CD4-positive, alpha-beta T cell (primary cell): ENCODE results near the gene VPS37D. TPM values are rescaled to one million over a fixed set of nuclear protein-coding genes. Genes with fewer than 3 reads are reported as not detected.
"Not testable (repeated sequence)": the region's sequence is repeated elsewhere in the genome, so short reads cannot be mapped to it uniquely, and the experiment has no call there.

ENCODE experiments used
- ATAC-seq: fragments of 200-7000 bp; cut with Tn5 transposase; one replicate; pipeline ENCODE4 v1.10.0; 2022; ENCODE audit warnings: mild to moderate bottlenecking; ENCODE audit not compliant: poor library complexity
- CTCF ChIA-PET: fragments of 350-600 bp; sonication (Branson Sonifier 250); formaldehyde crosslinking; loops from one replicate; lab custom pipeline; 2021; ENCODE audit warnings: antibody characterized with exemption, inconsistent platforms; lab: Charles Lee
- POLR2A ChIA-PET: fragments of 350-600 bp; sonication (Branson Sonifier 250); formaldehyde crosslinking; loops from one replicate; lab custom pipeline; 2021; ENCODE audit warnings: antibody characterized with exemption, inconsistent platforms; lab: Charles Lee
- DNase-seq, 14 experiments: peaks; one replicate each; pipeline ENCODE4 v3.0.0-alpha.2; 2013 to 2020; ENCODE audit warnings: mixed read lengths in 2 of 14
- H3K27ac ChIP-seq, 2 donors: one replicate each; pipeline versions ENCODE4 v1.5.1 to v1.7.0; 2013; ENCODE audit warnings: low read length in 2 of 2, low read depth in 1 of 2, mild to moderate bottlenecking in 1 of 2
- H3K27me3 ChIP-seq, 2 experiments: 1 replicate in 1 of 2; 2 replicates in 1 of 2; pipeline versions ENCODE4 v1.6.1 to v1.7.0; 2013; ENCODE audit warnings: low read length in 2 of 2, control low read depth in 1 of 2, mild to moderate bottlenecking in 1 of 2, moderate library complexity in 1 of 2; ENCODE audit not compliant: insufficient read depth in 2 of 2, control insufficient read depth in 1 of 2
- H3K36me3 ChIP-seq: one replicate; pipeline ENCODE4 v1.6.1; 2013; ENCODE audit warnings: low read length, control low read depth; ENCODE audit not compliant: insufficient read depth
- H3K4me1 ChIP-seq: one replicate; pipeline ENCODE4 v1.6.1; 2013; ENCODE audit warnings: low read length, control low read depth; ENCODE audit not compliant: insufficient read depth
- H3K4me3 ChIP-seq: one replicate; pipeline ENCODE4 v1.5.1; 2013; ENCODE audit warnings: mild to moderate bottlenecking, low read length, moderate library complexity
- H3K9me3 ChIP-seq, 2 experiments: 1 replicate in 1 of 2; 2 replicates in 1 of 2; pipeline versions ENCODE4 v1.6.1 to v1.7.0; 2013; ENCODE audit warnings: low read length in 2 of 2, mild to moderate bottlenecking in 2 of 2, control low read depth in 1 of 2, moderate library complexity in 1 of 2; ENCODE audit not compliant: control insufficient read depth in 1 of 2, insufficient read depth in 1 of 2
- H3K27ac Mint-ChIP-seq: one replicate; pipeline ENCODE4 v1.8.0; 2020; ENCODE audit warnings: mixed read lengths
- H3K27me3 Mint-ChIP-seq: one replicate; pipeline ENCODE4 v1.8.0; 2021; ENCODE audit warnings: mixed read lengths
- H3K36me3 Mint-ChIP-seq: one replicate; pipeline ENCODE4 v1.8.0; 2021; ENCODE audit warnings: low read depth, mixed read lengths
- H3K4me1 Mint-ChIP-seq: one replicate; pipeline ENCODE4 v1.8.0; 2021; ENCODE audit warnings: low read depth, mixed read lengths
- H3K4me3 Mint-ChIP-seq: one replicate; pipeline ENCODE4 v1.8.0; 2020; ENCODE audit warnings: mild to moderate bottlenecking, mixed read lengths
- H3K9me3 Mint-ChIP-seq: one replicate; pipeline ENCODE4 v1.8.0; 2020; ENCODE audit warnings: mixed read lengths
- CTCF ChIP-seq: fragments of 200-600 bp; IDR thresholded peaks from one replicate; pipeline ENCODE4 v1.8.0; 2022; ENCODE audit warnings: antibody characterized with exemption, mild to moderate bottlenecking
- intact Hi-C, 2 experiments: fragments of 100-400 bp; cut with DNase I in 1 of 2; cut with micrococcal nuclease in 1 of 2; formaldehyde crosslinking; loops; one replicate each; pipeline versions ENCODE4 v1.15.1 to v1.9.0; 2023 to 2025; cut with DNase I, micrococcal nuclease
- microRNA-seq: library from miRNA; unstranded; fragments of <30 nt; microRNA quantifications from one replicate; pipeline ENCODE4 v1.2.0, GENCODE V29; 2021; ENCODE audit warnings: borderline microRNAs expressed, borderline replicate concordance
- total RNA-seq, 174 experiments: library from RNA in 2 of 174; stranded (reverse) in 2 of 174; gene quantifications; one replicate each; pipeline ENCODE4 v1.2.3 and lab custom pipeline; 2021 to 2026

Gene VPS37D
- total RNA-seq, 2 experiments from 2014 or later: 0.81 to 0.96 TPM

- peak overlapping the region; percentile 49 for H3K27ac Mint-ChIP-seq
- peak overlapping the region; percentile 86 for H3K4me3 Mint-ChIP-seq
- H3K4me1 Mint-ChIP-seq: peaks cover 16% of the 10 kb centered on the region
- H3K36me3 Mint-ChIP-seq: no peaks in the 10 kb centered on the region
- Histone ChIP-seq H3K36me3 (no peaks in the 10 kb centered on the region), H3K27me3 (no peaks in the 10 kb centered on the region), H3K4me1 (peaks cover 44% of the 10 kb centered on the region), H3K9me3 (no peaks in the 10 kb centered on the region), H3K4me3 (peak overlapping the region; percentile 35), H3K27ac (no peak overlapping the region)
- ChIA-PET CTCF (interaction anchor here (2.3 kb wide), 1 partner anchor 15 kb away, joined by 13 read pairs; no protein-coding TSS in a partner anchor), POLR2A (interaction anchor here (1.0 to 1.3 kb wide), 2 partner anchors 19 to 163 kb away, joined by 6 to 14 read pairs; partner anchors contain the start of gene ABHD11)
- no peaks in the 10 kb centered on the region for H3K9me3 Mint-ChIP-seq
- intact Hi-C loops: loop anchor here (1.0 to 5.0 kb wide), 6 partner anchors 19 to 892 kb away; partner anchors contain the start of genes ABHD11 (in 2 of the 2), BUD23 (in 2 of the 2), DNAJC30 (in 2 of the 2) and TYW1B (in 1 of the 2)
- DNase-seq (no peak), ATAC-seq (no peak)
- no peak for TF ChIP-seq CTCF
- peaks cover 6% of the 10 kb centered on the region for H3K27me3 Mint-ChIP-seq
Observed at GRCh38 chr7:73719806-73720169, 52.2 kb downstream of the VPS37D start.

GRCh38 chr7:73720443-73720842 is 52.8 kb downstream of the VPS37D start:
- POLR2A ChIA-PET, H3K9me3 Mint-ChIP-seq, H3K27ac ChIP-seq, H3K4me3 ChIP-seq, H3K9me3 ChIP-seq, DNase-seq, H3K27me3 Mint-ChIP-seq, ATAC-seq, H3K27me3 ChIP-seq, H3K36me3 Mint-ChIP-seq, H3K36me3 ChIP-seq: not testable (repeated sequence)
- peaks cover 16% of the 10 kb centered on the region for H3K4me1 Mint-ChIP-seq
- peak overlapping the region; percentile 86 for H3K4me3 Mint-ChIP-seq
- intact Hi-C loops: loop anchor here (1.0 to 2.0 kb wide), 3 partner anchors 18 to 38 kb away; partner anchors contain the start of genes BUD23 (in 2 of the 2), DNAJC30 (in 2 of the 2) and ABHD11 (in 1 of the 2)
- H3K4me1 ChIP-seq: peaks cover 44% of the 10 kb centered on the region
- peak overlapping the region; percentile 49 for H3K27ac Mint-ChIP-seq
- CTCF ChIA-PET: interaction anchor here (1.5 to 2.3 kb wide), 2 partner anchors 14 to 113 kb away, joined by 5 to 13 read pairs; no protein-coding TSS in a partner anchor

GRCh38 chr7:73721377-73721817 is 53.8 kb downstream of the VPS37D start:
- no peak overlapping the region for H3K27ac Mint-ChIP-seq
- peaks cover under 1 to 5% of the 10 kb centered on the region in 2 experiments for H3K27me3 ChIP-seq
- H3K27ac ChIP-seq: no peak overlapping the region
- H3K4me1 ChIP-seq: peaks cover 40% of the 10 kb centered on the region
- no peaks in the 10 kb centered on the region for H3K9me3 Mint-ChIP-seq
- CTCF ChIA-PET: interaction anchor here (0.9 to 2.3 kb wide), 3 partner anchors 10 to 114 kb away, joined by 3 to 13 read pairs (median 5); no protein-coding TSS in a partner anchor
- no peak overlapping the region for H3K4me3 ChIP-seq
- intact Hi-C loops: loop anchor here in 1 of 2 experiments (2.0 kb wide), 1 partner anchor 39 kb away; the partner anchor contains the start of genes BUD23 and DNAJC30
- no peaks in the 10 kb centered on the region for H3K36me3 ChIP-seq
- ATAC-seq: no peak
- POLR2A ChIA-PET: no interaction called here
- no peaks in the 10 kb centered on the region for H3K36me3 Mint-ChIP-seq
- peak overlapping the region; percentile 71 for H3K4me3 Mint-ChIP-seq
- no peak for TF ChIP-seq CTCF
- H3K9me3 ChIP-seq: no peaks in the 10 kb centered on the region
- peaks cover 8% of the 10 kb centered on the region for H3K27me3 Mint-ChIP-seq
- no peak for DNase-seq
- H3K4me1 Mint-ChIP-seq: peaks cover 16% of the 10 kb centered on the region

Small RNA genes lying within 50 kb of the gene (microRNA-seq; reads per million reads assigned to microRNA genes)
- not detected for gene MIR4284

Other genes with a start within 250 kb of the VPS37D start
- not detected for gene FZD9, start 234.1 kb upstream of the VPS37D start, total RNA-seq
- gene BAZ1B, start 145.5 kb upstream of the VPS37D start, total RNA-seq: 10 to 100 TPM; 32.8 to 35.5 TPM
- gene BCL7B, start 110.1 kb upstream of the VPS37D start, total RNA-seq: 100 to 1,000 TPM; 102 TPM
- gene TBL2, start 89.3 kb upstream of the VPS37D start, total RNA-seq: 10 to 100 TPM; 25.2 to 27.2 TPM
- not detected for gene MLXIPL, start 43.3 kb upstream of the VPS37D start, total RNA-seq
- 10 to 100 TPM; 14.0 to 14.4 TPM for gene DNAJC30, start 15.6 kb downstream of the VPS37D start, total RNA-seq
- gene BUD23, start 15.8 kb downstream of the VPS37D start, total RNA-seq: 100 to 1,000 TPM in 1 of 2 experiments, 10 to 100 TPM in 1; 96.1 to 103 TPM
- 10 to 100 TPM; 15.5 to 20.7 TPM for gene STX1A, start 51.8 kb downstream of the VPS37D start, total RNA-seq
- 10 to 100 TPM in 1 of 2 experiments, 1 to 10 TPM in 1; 8.5 to 11.5 TPM for gene ABHD11, start 71.0 kb downstream of the VPS37D start, total RNA-seq
- gene CLDN3, start 102.4 kb downstream of the VPS37D start, total RNA-seq: not detected
- under 1 TPM; 0.05 to 0.14 TPM for gene CLDN4, start 163.2 kb downstream of the VPS37D start, total RNA-seq
- 1 to 10 TPM; 1.6 to 2.1 TPM for gene METTL27, start 174.7 kb downstream of the VPS37D start, total RNA-seq
- gene TMEM270, start 193.3 kb downstream of the VPS37D start, total RNA-seq: not detected